ENCODE results near the gene HSD17B2.
A peak's percentile ranks its signal among the peaks of the same experiment; 100 is the strongest.
"Not testable (repeated sequence)": the region's sequence is repeated elsewhere in the genome, so short reads cannot be mapped to it uniquely, and the experiment has no call there.

The HSD17B2 gene

DNA sequence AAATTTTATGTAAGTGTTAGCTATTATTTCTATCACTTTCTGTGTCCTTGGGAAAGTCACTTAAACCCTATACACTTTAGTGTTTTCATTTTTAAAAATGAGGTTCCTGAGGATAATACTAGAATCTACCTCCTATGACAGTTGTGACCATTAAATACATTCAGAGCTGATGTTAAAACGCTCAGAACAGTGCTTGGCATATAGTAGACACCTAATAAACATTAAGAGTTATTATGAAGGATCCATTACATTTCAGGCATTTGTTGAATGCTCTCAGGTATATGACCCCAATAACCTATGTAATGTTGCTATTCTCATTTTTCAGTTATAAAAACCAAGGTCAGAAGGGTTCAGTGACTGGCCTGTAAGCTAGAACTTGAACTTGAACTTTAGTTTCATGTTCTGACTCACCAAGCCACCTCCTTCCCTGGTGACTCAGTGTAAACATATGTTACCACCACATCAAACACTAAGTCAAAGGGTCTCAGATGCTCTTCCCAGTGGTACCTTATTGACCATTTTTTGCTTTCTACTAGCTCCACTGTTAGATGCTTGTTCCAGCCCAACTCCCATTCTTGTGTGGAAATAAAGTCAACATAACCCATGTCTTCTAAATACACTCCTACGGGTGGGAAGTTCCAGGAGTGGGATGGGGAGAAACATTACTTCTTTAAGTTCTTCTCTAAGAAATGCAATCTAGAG lies 47.6 kb downstream of the HSD17B2 start:
- DNase-seq: peak; percentile 63

DNA sequence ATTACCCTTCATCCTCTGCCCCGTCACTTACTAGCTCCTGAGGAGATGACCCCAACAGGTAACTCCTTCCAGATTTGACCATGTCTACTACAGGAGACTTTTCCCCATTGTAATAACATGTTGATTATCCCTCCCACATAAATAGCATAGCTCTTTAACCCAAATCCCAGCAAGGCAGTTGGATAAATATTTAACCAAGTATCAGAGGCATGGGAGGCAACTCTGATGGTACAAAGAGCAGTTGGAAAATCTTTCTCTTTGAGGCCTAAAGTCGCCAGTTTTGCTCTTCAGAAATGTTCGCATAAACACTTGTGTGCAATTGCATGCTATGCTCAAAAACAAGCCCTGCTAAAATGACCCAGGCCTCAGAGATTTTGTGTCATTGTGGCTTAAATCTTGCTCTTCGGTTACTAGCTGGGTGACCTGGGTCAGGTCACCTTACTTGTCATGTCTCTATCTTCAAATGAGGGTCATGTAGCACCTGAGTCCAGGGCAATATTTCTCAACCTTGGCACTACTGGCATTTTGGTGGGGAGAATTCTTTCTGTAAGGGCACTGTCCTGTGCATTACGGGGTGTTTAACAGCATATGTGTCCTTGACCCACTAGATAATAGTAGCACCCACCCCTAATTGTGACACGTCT lies 48.8 kb downstream of the HSD17B2 start:
- DNase-seq: no peak

- no peak for DNase-seq
These were observed 50.1 kb downstream of the HSD17B2 start for GRCh38 chr16:82085011-82085779.

DNA sequence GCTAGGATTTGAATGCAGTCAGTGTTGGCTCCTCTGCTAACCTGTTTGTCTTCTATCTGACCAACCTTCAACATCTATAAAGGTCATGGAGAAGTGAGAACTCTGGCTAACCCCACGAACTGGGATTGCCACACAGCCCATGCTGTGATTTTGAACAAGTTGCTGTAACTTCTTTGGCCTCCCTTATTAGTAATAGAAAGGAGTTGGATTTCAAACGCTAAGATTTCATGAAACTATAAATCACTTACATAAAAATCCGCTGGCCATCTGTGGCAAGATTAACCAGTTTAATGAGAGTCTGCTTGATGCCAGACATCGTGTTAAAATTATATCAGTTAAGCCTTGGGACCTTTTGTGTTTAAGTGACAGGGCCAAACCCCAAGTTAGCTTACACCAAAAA lies 53.4 kb downstream of the HSD17B2 start:
- DNase-seq: no peak

DNA sequence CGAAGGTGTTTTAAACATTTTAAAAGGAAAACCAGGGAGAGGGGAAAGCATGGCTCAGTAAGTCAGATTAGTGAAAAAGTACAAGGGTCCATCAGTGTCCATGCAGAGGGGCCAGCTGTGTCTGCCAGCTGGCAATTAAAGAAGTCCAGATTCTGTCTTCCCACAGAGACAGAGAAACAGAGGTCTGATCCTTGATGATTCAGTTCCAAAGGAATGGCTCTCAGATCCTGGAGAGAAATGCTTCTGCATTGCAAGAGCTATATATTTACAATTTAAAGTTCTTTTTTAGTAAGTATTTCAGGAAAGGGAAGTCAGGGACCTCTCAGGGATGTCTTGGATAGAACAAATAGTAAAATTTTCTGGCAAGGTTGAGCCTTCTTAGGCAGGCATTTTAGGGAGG lies 56.2 kb downstream of the HSD17B2 start:
- no peak for DNase-seq

- no peak for DNase-seq
These were observed 57.7 kb downstream of the HSD17B2 start for GRCh38 chr16:82092711-82093110.

- DNase-seq: no peak
These were observed 58.7 kb downstream of the HSD17B2 start for GRCh38 chr16:82093666-82094300.

DNA sequence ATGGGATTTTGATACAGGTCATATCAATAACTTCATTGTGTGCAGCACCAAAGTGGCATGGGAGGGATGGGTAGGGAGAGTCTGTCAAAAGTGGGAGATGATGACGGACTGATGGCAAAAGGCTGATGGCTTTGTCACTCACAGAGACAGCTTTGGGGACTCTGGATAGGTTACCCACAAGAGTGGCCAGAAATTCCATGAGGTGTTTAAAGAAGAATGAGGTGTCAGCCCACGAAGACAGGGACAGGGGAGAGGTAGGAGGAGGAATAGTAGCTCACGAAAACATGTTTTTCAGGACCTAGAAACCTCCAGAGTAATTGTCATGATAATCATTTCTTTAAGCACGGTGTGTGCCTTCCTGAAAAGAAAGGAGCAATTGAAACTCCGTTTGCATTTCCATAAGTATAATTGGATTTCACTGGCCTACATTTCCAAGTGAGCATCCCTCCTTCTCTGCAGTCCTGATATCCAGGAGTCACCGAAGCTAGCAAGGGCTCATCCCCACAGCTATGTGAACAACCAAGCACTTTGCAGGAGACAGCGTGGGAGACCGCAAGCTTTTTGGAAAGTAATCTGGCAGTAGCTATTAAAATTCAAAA lies 60.0 kb downstream of the HSD17B2 start:
- DNase-seq: no peak

- DNase-seq: no peak
These were observed 61.6 kb downstream of the HSD17B2 start for GRCh38 chr16:82096641-82097040.

DNA sequence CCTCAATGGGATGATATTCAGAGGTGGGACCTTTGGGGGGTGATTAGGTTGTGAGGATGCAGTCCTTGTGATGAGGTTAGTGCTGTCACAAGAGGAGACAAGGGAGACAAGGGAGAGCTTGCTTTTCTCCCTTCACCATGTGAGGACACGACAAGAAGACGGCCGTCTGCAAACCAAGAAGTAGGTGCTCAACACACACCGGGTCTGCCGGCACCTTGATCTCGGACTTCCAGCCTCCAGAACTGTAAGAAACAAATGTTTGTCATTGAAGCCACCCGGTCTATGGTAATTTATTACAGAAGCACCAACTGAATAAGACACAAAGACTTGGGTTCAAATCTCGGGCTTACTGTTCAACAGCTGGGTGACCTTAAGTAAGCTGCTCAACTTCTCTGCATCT lies 70.1 kb downstream of the HSD17B2 start:
- no peak for DNase-seq

GRCh38 chr16:82108100-82108499 lies 73.0 kb downstream of the HSD17B2 start:
- DNase-seq: no peak

- DNase-seq: no peak
These were observed 73.7 kb downstream of the HSD17B2 start for GRCh38 chr16:82108774-82109173.

GRCh38 chr16:82109266-82109665 lies 74.2 kb downstream of the HSD17B2 start:
- DNase-seq: not testable (repeated sequence)

- no peak for DNase-seq
These were observed 76.9 kb downstream of the HSD17B2 start for GRCh38 chr16:82111944-82112343.

DNA sequence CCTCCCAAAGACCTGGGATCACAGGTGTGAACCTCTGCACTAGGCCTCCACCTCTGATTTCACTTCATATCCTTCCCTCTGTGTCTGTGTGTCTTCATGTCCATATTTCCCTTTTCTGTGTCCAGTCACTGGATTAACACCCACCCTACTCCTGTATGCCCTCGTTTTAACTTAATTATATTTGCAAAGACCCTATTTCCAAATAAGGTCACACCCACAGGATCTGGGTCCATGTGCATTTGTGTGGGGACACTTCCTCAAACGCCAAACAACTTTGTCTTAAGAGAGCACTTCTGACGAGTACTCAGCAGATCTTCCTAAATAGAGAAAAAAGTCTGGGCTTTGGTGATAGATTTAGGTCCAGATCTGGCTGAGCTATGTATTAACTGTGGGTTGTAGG lies 78.7 kb downstream of the HSD17B2 start:
- no peak for DNase-seq

GRCh38 chr16:82116535-82116934 lies 81.5 kb downstream of the HSD17B2 start:
- no peak for DNase-seq

- DNase-seq: no peak
These were observed 83.7 kb downstream of the HSD17B2 start for GRCh38 chr16:82118749-82119148.

DNA sequence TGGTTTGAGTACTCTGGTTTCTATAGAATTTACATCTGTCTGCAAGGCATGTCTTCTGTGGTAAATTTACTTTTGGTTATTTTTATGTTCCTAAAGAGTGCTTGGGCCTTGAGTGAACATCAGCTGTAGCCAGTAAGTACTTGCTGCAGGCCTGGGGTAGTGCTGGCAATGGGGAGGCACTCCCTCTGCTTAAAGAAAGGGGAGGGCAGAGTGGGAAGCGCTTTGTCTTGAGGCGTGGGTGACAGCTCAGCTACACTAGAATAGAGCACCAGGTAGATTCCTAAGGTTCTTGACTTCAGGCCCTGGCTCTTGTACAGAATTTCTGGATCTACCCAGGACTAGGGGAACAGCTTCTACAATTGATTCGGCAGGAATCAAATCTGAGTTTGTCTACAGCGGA lies 84.4 kb downstream of the HSD17B2 start:
- no peak for DNase-seq

DNA sequence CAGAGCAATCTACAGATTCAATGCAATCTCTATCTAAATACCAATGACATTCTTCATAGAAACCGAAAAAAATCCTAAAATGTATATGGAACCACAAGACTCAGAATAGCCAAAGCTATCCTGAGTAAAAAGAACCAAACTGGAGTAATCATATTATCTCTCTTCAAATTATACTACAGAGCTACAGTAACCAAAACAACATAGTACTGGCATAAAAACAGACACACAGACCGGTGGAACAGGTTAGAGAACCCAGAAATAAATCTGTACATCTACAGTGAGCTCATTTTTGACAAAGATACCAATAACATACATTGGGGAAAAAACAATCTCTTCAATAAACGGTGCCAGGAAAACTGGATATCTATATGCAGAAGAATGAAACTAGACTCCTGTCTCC lies 89.6 kb downstream of the HSD17B2 start:
- no peak for DNase-seq

GRCh38 chr16:82129881-82130280 lies 94.8 kb downstream of the HSD17B2 start:
- DNase-seq: no peak

DNA sequence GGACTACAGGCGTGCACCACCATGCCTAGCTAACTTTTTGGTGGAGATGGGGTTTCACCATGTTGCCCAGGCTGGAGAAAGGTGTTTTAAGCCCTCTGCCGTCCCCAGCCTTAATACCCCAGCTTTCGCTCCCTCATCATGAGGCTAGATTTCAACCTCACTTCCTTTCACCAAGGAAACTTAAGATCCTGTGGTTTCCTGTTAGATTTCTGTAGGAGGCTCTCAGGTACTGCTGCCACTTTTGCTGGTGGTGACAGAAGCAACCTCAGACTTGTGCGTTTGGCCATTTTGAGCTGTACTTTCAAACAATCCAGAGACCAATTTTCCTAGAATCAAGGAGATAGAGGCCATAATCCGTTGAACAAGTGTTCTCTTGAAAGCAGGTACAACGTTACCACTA lies 98.7 kb downstream of the HSD17B2 start:
- DNase-seq: peak; percentile 55

DNA sequence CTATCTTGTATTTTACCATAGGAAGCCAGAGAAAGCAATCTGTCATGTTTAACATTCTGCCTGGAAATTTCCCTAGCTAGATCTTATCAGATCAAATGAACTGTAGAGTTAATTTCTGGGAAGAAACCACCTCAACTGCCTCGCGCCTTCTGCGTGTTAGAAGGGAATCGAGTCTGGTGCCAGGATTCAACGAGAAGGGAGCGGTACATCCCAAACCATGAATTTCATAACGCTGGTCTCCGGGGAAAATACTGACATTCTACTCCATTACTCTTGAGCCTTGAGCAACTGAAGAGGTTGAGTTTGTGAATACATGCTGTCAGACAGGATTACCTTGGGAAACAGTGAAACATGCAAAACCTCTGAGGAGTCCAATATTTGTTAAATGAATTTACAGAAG lies 99.8 kb downstream of the HSD17B2 start:
- DNase-seq: no peak

- no peak for DNase-seq
These were observed 100.8 kb downstream of the HSD17B2 start for GRCh38 chr16:82135844-82136243.

Data from activated CD4-positive, alpha-beta T cell treated with anti-CD3 and anti-CD28 coated beads, Interleukin-2, Interleukin-6, amounts not matched to agents 100 ng/mL and 50 ng/mL, durations not matched to agents 16 hours and 8 hours (primary cell).